C4-2B (cell line): Measurements from ENCODE around the gene ITGA3.

Experiments
- H3K27ac ChIP-seq: fragments of 450-650 bp; 2 replicates; pipeline ENCODE4 v1.5.1; 2017
- CTCF ChIP-seq: fragments of 450-650 bp; conservative IDR thresholded peaks from 2 replicates; pipeline ENCODE4 v1.5.1; 2017; ENCODE audit warnings: mild to moderate bottlenecking
- ZFX ChIP-seq: fragments of 450-650 bp; IDR thresholded peaks from 2 replicates; pipeline ENCODE4 v1.6.1; 2017

Gene ITGA3

GRCh38 chr17:50114849-50115357, 59.0 kb downstream of the ITGA3 start:
- H3K27ac ChIP-seq, result no peak overlapping the region
- TF ChIP-seq CTCF (no peak; the same call in 1 of the 2 replicates), ZFX (no peak)

GRCh38 chr17:50115756-50116155, 59.8 kb downstream of the ITGA3 start:
- H3K27ac ChIP-seq, result no peak overlapping the region
- TF ChIP-seq ZFX (no peak), CTCF (no peak)

- peak overlapping the region; percentile 9; the same call in 1 of the 2 replicates for H3K27ac ChIP-seq
- TF ChIP-seq CTCF (no peak), ZFX (no peak)
Measured at GRCh38 chr17:50117202-50118051, 61.5 kb downstream of the ITGA3 start.

- no peak overlapping the region; the same call in 1 of the 2 replicates for H3K27ac ChIP-seq
- TF ChIP-seq ZFX, result no peak
- TF ChIP-seq CTCF, result no peak
Measured at GRCh38 chr17:50118076-50118827, 62.3 kb downstream of the ITGA3 start.

GRCh38 chr17:50118828-50119218, 62.9 kb downstream of the ITGA3 start:
- H3K27ac ChIP-seq, result no peak overlapping the region
- TF ChIP-seq CTCF, result no peak
- TF ChIP-seq ZFX, result no peak

GRCh38 chr17:50120475-50121253, 64.8 kb downstream of the ITGA3 start:
- peak overlapping the region; percentile 64 for H3K27ac ChIP-seq
- TF ChIP-seq ZFX (no peak), CTCF (no peak)
